IPS-20b (cell line): ENCODE measurements around the gene LMO2.

Experiments used
- H3K27ac ChIP-seq: one replicate; pipeline ENCODE4 v1.5.1; 2013; ENCODE audit warnings: low read length
- H3K27me3 ChIP-seq: 2 replicates; pipeline ENCODE4 v1.6.1; 2013; ENCODE audit warnings: mild to moderate bottlenecking, low read length, inconsistent platforms; ENCODE audit not compliant: insufficient read depth
- H3K36me3 ChIP-seq: 2 replicates; pipeline ENCODE4 v1.6.1; 2013; ENCODE audit warnings: low read depth, mild to moderate bottlenecking, inconsistent platforms, low read length, moderate library complexity; ENCODE audit not compliant: insufficient read depth
- H3K4me1 ChIP-seq: 2 replicates; pipeline ENCODE4 v1.6.1; 2013; ENCODE audit warnings: mild to moderate bottlenecking, control low read depth, inconsistent platforms, low read length, moderate library complexity; ENCODE audit not compliant: insufficient read depth
- H3K4me3 ChIP-seq: 2 replicates; pipeline ENCODE4 v1.5.1; 2013; ENCODE audit warnings: mild to moderate bottlenecking, low read length, inconsistent platforms
- H3K9ac ChIP-seq: 2 replicates; pipeline ENCODE4 v1.6.1; 2013; ENCODE audit warnings: low read depth, mild to moderate bottlenecking, inconsistent platforms, low read length, moderate library complexity
- H3K9me3 ChIP-seq: 2 replicates; pipeline ENCODE4 v1.6.1; 2013; ENCODE audit warnings: mild to moderate bottlenecking, low read depth, low read length, inconsistent platforms; ENCODE audit not compliant: insufficient read depth

LMO2 gene

DNA sequence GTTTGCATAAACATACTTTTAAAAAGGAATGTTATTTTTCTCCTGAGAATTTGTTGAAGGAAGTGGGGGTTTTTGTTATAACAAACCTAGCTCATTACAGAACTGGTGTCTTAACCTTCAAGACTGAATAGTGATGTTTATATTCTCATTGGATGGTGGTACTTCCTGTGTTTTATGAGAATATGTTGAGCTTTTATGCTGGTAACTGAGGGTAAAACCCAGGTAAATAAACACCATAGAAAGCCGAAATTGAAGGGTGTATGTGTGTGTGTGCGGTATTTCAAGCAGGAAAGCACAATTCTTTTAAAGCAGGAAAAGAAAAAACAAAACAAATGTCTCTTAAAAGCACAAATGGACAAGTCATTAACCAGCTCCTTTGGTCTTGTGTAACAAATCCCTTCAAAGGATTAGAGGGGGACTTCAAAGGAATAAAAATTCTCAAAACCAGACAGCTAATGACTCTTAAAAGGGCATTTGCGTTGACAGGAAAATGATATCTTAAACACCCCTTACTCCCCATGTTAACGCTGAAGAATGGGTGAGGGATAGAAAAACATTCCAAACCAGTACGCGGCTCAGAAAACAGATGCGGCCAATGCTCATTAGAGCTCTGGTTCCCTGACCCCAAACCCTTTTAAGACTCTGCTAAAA, 23.8 kb downstream of the LMO2 start:
- Histone ChIP-seq H3K27ac (no peak overlapping the region), H3K4me3 (peak overlapping the region; percentile 51), H3K9me3 (no peaks in the 10 kb centered on the region), H3K36me3 (no peaks in the 10 kb centered on the region), H3K4me1 (peaks cover 6% of the 10 kb centered on the region; the same call in 1 of the 2 replicates), H3K27me3 (peaks cover 88% of the 10 kb centered on the region), H3K9ac (no peak overlapping the region)

DNA sequence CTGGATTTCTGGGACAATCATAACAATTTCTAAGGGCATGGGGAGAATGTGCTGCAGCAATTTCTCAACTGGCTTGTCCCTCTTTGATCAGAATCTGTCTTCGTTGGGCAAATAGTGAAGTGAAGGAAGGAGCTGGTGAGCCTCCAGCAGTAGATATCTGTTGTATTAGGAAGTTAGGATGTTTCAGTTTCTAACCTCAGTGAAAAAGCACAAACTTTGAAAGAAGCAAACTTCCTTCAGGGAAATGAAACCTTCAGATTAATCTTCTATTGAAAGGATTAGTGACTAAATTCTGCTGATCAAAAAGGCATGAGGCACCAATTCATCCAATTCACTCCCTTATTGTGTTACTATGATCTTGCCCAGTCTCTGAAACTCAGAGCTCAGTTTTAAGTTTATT, 24.3 kb downstream of the LMO2 start:
- no peak overlapping the region for H3K9ac ChIP-seq
- H3K4me1 ChIP-seq: peaks cover 6% of the 10 kb centered on the region; the same call in 1 of the 2 replicates
- H3K4me3 ChIP-seq: no peak overlapping the region
- peaks cover 84% of the 10 kb centered on the region for H3K27me3 ChIP-seq
- H3K36me3 ChIP-seq: no peaks in the 10 kb centered on the region
- no peaks in the 10 kb centered on the region for H3K9me3 ChIP-seq
- no peak overlapping the region for H3K27ac ChIP-seq

DNA sequence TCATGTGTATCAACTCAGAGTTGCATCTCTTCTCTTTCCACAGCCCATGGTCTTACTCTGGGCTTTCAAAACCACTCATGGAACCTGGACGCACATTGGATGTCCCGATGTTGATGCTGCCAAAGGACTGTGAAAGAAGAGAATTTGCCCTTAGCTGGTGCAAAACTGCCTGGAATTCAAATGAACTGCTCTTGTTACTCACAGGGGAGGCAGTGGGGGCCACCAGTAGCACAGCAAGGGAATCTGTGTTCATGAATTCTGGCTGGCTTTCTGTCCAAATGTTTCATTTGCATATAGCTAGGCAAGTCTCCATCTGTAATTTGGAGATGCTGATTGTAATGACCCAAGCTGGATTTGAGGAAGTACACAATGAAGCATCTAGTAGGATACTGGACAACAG, 24.9 kb downstream of the LMO2 start:
- Histone ChIP-seq H3K36me3 (no peaks in the 10 kb centered on the region), H3K9me3 (no peaks in the 10 kb centered on the region), H3K27me3 (peaks cover 78% of the 10 kb centered on the region), H3K9ac (no peak overlapping the region), H3K27ac (no peak overlapping the region), H3K4me3 (no peak overlapping the region), H3K4me1 (peaks cover 6% of the 10 kb centered on the region; the same call in 1 of the 2 replicates)

DNA sequence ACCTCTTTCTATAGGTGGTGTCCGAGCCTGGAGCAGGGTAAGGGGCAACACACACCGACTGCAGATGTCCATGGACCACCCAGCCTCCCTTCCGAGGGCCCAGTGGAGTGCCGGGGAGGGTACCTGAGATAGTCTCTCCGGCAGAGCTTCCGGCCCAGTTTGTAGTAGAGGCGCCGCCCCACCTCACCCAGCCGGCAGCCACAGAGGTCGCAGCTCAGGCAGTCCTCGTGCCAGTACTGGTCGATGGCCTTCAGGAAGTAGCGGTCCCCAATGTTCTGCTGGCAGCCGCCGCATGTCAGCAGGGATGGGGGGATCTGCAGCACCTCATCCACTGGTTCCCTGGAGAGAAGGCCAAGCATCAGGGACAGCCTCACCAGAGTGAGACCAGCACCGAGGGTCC, 27.4 kb downstream of the LMO2 start:
- H3K27ac ChIP-seq: no peak overlapping the region
- no peak overlapping the region for H3K9ac ChIP-seq
- H3K4me3 ChIP-seq: no peak overlapping the region
- H3K9me3 ChIP-seq: no peaks in the 10 kb centered on the region
- no peaks in the 10 kb centered on the region for H3K36me3 ChIP-seq
- peaks cover 56% of the 10 kb centered on the region for H3K27me3 ChIP-seq
- H3K4me1 ChIP-seq: peaks cover 5% of the 10 kb centered on the region; the same call in 1 of the 2 replicates

DNA sequence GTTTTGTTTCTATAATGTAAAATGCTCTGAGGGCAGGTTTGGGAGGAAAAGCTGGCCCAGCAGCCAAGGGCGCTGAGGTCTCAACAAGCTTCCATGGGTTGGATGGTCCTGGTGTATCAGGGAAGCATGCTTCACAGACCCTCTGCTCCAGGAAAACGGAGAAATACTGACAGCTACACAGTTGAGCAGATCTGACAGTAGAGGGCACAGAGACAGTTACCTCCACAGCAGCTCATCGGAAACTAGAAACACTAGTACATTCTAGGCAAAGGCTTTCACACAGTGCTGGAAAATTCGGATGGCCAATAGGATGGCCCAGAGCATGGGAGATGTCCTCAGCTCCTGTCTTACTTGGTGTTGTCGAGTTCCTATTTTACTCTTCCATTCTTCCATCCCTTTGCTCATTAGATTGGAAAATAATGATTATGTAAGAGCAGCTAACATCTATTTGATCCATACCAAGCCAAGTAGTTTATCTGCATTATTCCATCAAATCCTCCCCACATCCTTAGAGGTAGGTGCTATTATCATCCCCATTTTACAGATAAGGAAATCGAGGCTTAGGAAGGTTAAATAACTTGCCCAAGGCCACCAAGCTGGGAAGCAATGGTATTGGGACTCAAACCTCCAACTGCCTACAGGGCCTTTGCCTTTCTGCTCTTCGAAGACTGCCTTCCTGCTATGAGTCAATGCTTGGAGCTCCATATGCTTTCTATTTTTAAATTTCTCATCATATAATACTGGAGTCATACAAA, 28.3 kb downstream of the LMO2 start:
- Histone ChIP-seq H3K9ac (no peak overlapping the region), H3K4me3 (no peak overlapping the region), H3K27me3 (peaks cover 50% of the 10 kb centered on the region), H3K36me3 (no peaks in the 10 kb centered on the region), H3K4me1 (peaks cover 5% of the 10 kb centered on the region; the same call in 1 of the 2 replicates), H3K9me3 (no peaks in the 10 kb centered on the region), H3K27ac (no peak overlapping the region)

DNA sequence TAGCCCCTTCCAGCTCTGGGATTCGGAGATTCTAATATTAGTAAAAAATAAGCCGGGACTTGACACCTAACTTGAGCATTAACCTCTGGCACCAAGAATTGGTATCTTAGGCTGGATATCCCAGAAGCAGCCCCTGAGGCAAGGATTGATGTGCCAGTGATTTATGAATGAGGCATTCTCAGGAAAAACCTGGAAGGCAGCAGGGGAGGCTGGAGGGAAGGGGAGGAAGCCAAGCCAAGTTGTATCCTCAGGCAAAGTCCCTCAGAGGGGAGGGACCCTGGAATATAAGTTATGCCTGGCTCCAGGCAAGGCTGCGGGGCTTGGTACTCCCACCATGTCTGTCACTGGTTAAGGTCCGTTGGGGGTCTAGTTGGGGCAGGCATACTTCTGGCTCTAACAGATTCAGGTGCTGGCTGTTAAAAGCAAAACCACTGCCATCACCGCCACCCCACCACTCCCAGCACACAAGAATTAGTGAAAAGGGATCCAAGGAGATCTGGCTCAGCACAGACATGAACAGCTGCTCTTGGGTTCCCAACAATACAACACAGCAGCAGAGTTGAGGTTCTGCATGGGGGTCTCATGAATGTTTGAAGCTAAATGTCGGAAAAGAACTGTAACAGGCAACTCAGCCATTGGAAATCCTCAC, 29.8 kb downstream of the LMO2 start:
- Histone ChIP-seq H3K36me3 (no peaks in the 10 kb centered on the region), H3K27me3 (peaks cover 42% of the 10 kb centered on the region), H3K4me1 (peaks cover 5% of the 10 kb centered on the region; the same call in 1 of the 2 replicates), H3K4me3 (no peak overlapping the region), H3K27ac (no peak overlapping the region), H3K9me3 (no peaks in the 10 kb centered on the region), H3K9ac (no peak overlapping the region)

DNA sequence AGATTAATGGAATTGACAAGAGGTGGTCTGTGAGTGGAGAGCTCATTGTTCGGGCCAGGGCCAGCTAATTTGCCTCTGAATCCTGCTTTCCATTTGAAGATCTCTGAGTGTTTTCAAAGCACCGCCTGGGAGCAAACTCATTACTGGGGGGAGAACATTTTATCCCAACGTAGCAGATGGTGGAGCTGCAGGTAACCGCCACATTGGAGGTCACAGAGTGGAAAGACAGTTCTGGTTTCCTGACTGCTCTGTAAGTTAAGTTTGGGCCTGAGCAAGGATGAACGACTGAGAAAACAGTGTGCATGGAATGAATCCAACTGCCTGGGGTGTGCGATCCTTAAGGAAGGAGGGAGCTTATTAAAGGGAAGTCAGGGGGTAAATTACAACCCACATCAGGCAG, 30.5 kb downstream of the LMO2 start:
- no peaks in the 10 kb centered on the region for H3K9me3 ChIP-seq
- H3K4me1 ChIP-seq: peaks cover 5% of the 10 kb centered on the region; the same call in 1 of the 2 replicates
- peaks cover 37% of the 10 kb centered on the region for H3K27me3 ChIP-seq
- no peak overlapping the region for H3K9ac ChIP-seq
- no peak overlapping the region for H3K27ac ChIP-seq
- H3K4me3 ChIP-seq: no peak overlapping the region
- no peaks in the 10 kb centered on the region for H3K36me3 ChIP-seq

DNA sequence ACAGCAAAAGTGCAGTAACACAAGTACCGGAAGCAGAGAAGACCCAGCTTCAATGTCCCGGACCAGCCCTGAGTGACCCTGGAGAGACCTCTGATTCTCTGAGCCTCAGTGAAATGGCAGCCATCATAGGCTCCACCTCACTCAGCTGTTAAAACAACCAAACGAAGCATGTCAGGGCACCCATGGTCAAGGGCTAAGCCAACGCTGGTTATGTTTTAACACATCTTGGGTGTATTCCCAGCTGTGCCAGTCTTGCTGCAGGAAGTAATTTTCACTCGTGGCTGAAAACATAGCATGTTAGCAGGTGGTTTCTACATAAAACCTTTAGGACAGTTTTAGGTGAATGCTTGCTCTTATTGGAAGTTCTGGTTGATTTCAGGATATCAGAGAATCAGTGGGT, 30.9 kb downstream of the LMO2 start:
- H3K4me1 ChIP-seq: peaks cover 5% of the 10 kb centered on the region; the same call in 1 of the 2 replicates
- H3K4me3 ChIP-seq: no peak overlapping the region
- H3K27me3 ChIP-seq: peaks cover 32% of the 10 kb centered on the region
- H3K9ac ChIP-seq: no peak overlapping the region
- H3K27ac ChIP-seq: no peak overlapping the region
- H3K36me3 ChIP-seq: no peaks in the 10 kb centered on the region
- no peaks in the 10 kb centered on the region for H3K9me3 ChIP-seq

DNA sequence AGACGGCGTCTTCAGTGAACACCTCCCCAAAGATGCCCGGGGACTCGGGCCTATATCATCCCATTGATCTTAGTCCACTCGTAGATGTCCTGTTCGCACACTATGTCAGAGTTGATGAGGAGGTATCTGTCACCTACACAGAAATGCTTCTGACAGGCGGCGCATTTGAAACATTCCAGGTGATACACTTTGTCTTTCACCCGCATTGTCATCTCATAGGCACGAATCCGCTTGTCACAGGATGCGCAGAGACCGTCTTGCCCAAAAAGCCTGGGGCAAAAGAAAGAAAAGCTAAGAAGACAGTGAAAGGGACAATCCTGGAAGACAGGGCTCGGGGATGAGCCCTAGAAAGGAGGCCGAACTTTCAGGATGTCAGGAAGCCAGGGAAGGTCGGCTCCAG, 32.6 kb downstream of the LMO2 start:
- Histone ChIP-seq H3K27ac (no peak overlapping the region), H3K4me1 (peaks cover 5% of the 10 kb centered on the region; the same call in 1 of the 2 replicates), H3K9me3 (no peaks in the 10 kb centered on the region)

DNA sequence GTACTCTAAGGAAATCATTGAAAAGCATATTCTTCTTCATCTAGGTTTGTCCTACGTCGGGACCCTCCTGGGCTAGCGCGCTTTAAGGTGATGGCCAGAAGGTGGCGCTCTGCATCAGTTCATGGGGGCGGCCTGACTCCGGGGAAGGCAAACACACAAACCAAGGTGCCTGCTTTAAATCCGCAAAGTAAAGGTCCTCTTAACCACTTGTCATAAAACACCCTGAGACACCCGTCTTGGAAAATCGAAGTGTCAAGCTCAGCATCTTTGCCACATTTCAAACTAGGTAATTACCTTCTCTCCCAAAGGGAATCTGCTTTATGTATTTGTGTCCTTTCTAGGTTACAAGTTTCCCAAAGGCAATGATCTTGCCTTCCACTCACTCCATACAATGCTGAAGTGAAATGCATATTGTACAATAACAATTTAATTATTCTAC, 33.9 kb downstream of the LMO2 start:
- Histone ChIP-seq H3K9ac (no peak overlapping the region), H3K27me3 (peaks cover 9% of the 10 kb centered on the region; the same call in 1 of the 2 replicates), H3K4me1 (peaks cover 5% of the 10 kb centered on the region; the same call in 1 of the 2 replicates), H3K27ac (no peak overlapping the region), H3K9me3 (no peaks in the 10 kb centered on the region), H3K36me3 (no peaks in the 10 kb centered on the region), H3K4me3 (no peak overlapping the region)

More for the DNA sequence above, 32.6 kb downstream of the LMO2 start:
- Histone ChIP-seq H3K36me3 (no peaks in the 10 kb centered on the region), H3K4me3 (no peak overlapping the region), H3K9ac (no peak overlapping the region), H3K27me3 (peaks cover 18% of the 10 kb centered on the region; the same call in 1 of the 2 replicates)

DNA sequence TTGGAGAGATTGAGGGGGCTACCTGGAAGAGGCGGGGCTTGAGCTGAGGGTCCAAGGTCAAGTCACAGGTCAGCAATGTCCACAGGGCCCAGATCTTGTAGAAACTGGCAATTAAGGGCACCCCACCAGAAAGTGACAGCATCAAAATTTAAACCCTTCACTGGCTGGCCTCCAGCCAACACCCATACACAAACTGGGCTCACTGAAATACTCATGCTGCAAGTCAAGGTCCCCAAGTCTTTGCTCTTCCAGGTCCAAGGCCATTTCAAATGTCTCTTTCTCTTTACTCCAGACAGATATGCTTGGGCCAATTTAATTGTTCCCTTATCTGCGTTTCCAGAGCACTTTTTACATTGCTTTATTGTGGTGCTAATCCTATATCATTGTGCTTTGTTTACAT, 36.4 kb downstream of the LMO2 start:
- no peak overlapping the region for H3K27ac ChIP-seq
- H3K9ac ChIP-seq: no peak overlapping the region
- H3K4me1 ChIP-seq: no peaks in the 10 kb centered on the region
- H3K27me3 ChIP-seq: peaks cover 9% of the 10 kb centered on the region; the same call in 1 of the 2 replicates
- H3K4me3 ChIP-seq: no peak overlapping the region
- no peaks in the 10 kb centered on the region for H3K36me3 ChIP-seq
- H3K9me3 ChIP-seq: no peaks in the 10 kb centered on the region
